Esophagus muscularis mucosa (tissue), 4 donors: ENCODE results near the gene AIP.

Experiments
- EP300 ChIP-seq: sonication (generic); formaldehyde crosslinking; IDR thresholded peaks from one replicate; pipeline ENCODE4 v1.6.1; 2017; ENCODE audit warnings: antibody characterized with exemption
- POLR2A ChIP-seq: fragments of 450-650 bp; IDR thresholded peaks from one replicate; pipeline ENCODE4 v1.6.1; 2017; ENCODE audit warnings: antibody characterized with exemption, moderate library complexity, mild to moderate bottlenecking, low read depth
- POLR2AphosphoS5 ChIP-seq, 2 donors: sonication (generic); formaldehyde crosslinking; IDR thresholded peaks; one replicate each; pipeline ENCODE4 v1.6.1; 2017; ENCODE audit warnings: antibody characterized with exemption in 2 of 2
- TF ChIP-seq, protein P1 (sequence below), 3 experiments: fragments of 200-600 bp in 2 of 3; fragments of 450-650 bp in 1 of 3; sonication (generic) in 2 of 3; IDR thresholded peaks; one replicate each; pipeline ENCODE4 v1.5.1; 2017 to 2019; ENCODE audit warnings: antibody characterized with exemption in 3 of 3, mild to moderate bottlenecking in 2 of 3, moderate library complexity in 1 of 3

DNA sequence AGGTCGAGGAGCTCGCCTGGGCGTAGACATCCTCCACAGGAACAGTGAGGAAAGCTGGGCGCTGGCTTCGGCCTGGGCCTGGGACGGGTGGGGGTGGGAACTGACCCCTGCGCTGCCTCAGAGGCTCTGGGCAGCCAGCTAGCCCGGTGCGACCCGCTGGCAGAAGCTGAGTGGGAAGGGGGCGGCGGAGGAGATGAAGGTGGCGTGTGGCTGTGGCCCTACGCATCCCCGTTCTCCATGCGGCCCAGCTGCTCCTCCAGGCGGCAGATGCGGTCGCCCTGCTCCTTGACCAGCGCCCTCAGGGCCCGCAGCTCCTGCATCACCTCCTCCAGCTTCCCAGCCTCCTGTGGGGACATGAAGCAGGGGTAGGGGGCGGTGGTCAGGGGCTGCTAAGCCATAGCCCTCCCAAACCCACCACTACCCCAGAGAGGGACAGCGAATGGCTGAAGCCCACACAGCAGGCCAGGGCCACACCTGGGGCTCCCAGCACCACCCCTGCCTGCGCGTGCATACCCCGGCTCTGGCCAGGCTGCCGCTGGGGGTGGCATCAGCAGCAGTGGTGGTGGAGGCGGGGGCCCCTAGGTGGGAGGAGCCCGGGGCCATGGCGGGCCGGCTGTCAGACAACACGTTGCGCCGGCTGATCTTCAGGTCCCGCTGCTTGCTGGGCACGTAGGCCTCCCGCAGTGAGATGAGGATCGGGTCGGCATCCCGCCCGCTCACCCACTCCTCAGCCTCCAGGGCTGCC is 44.5 kb upstream of the AIP start:
- TF ChIP-seq, protein P1, sequence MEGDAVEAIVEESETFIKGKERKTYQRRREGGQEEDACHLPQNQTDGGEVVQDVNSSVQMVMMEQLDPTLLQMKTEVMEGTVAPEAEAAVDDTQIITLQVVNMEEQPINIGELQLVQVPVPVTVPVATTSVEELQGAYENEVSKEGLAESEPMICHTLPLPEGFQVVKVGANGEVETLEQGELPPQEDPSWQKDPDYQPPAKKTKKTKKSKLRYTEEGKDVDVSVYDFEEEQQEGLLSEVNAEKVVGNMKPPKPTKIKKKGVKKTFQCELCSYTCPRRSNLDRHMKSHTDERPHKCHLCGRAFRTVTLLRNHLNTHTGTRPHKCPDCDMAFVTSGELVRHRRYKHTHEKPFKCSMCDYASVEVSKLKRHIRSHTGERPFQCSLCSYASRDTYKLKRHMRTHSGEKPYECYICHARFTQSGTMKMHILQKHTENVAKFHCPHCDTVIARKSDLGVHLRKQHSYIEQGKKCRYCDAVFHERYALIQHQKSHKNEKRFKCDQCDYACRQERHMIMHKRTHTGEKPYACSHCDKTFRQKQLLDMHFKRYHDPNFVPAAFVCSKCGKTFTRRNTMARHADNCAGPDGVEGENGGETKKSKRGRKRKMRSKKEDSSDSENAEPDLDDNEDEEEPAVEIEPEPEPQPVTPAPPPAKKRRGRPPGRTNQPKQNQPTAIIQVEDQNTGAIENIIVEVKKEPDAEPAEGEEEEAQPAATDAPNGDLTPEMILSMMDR (IDR thresholded peaks at IDR 0.05): no peak
- no peak for TF ChIP-seq POLR2A
- no peak for TF ChIP-seq EP300
- TF ChIP-seq POLR2AphosphoS5 (IDR thresholded peaks at IDR 0.05): no peak
